Ascending aorta (tissue), 2 donors: ENCODE measurements around the gene SNAP29. TPM values are rescaled to one million over a fixed set of nuclear protein-coding genes. Genes with fewer than 3 reads are reported as not detected.

Source experiments
- DNase-seq, 2 donors: peaks; one replicate each; pipeline ENCODE4 v3.0.0-alpha.2; 2019; ENCODE audit warnings: low spot score in 2 of 2
- H3K27ac ChIP-seq, 2 donors: fragments of 200-600 bp; sonication (generic); one replicate each; pipeline ENCODE4 v1.5.1; 2016 to 2017; ENCODE audit warnings: mild to moderate bottlenecking in 1 of 2
- H3K27me3 ChIP-seq: fragments of 200-600 bp; sonication (generic); one replicate; pipeline ENCODE4 v1.5.1; 2017
- H3K36me3 ChIP-seq, 2 donors: fragments of 200-600 bp; sonication (generic); one replicate each; pipeline ENCODE4 v1.5.1; 2016
- H3K4me1 ChIP-seq, 2 donors: fragments of 200-600 bp; sonication (generic); one replicate each; pipeline ENCODE4 v1.5.1; 2016 to 2017; ENCODE audit warnings: mild to moderate bottlenecking in 1 of 2
- H3K4me3 ChIP-seq, 2 donors: fragments of 200-600 bp; sonication (generic); one replicate each; pipeline ENCODE4 v1.5.1; 2016 to 2017; ENCODE audit warnings: mild to moderate bottlenecking in 1 of 2
- H3K9me3 ChIP-seq, 2 donors: fragments of 200-600 bp; sonication (generic); one replicate each; pipeline ENCODE4 v1.5.1; 2016
- CTCF ChIP-seq, 3 experiments: fragments of 200-600 bp in 2 of 3; fragments of 450-650 bp in 1 of 3; sonication (generic) in 2 of 3; IDR thresholded peaks; one replicate each; pipeline ENCODE4 v1.5.1; 2016 to 2019; ENCODE audit warnings: antibody characterized with exemption in 3 of 3, mild to moderate bottlenecking in 1 of 3, moderate library complexity in 1 of 3
- intact Hi-C: fragments of 100-400 bp; cut with DNase I; formaldehyde crosslinking; loops from one replicate; pipeline ENCODE4 v1.15.1; 2023
- total RNA-seq: library from RNA; depleted of rRNA; stranded (reverse); fragments of >200 nt; gene quantifications from one replicate; pipeline ENCODE4 v1.1.0, GENCODE V29; 2016

Gene SNAP29
- total RNA-seq, 1 donor from 2014 or later: 24.6 TPM

- peaks cover 38 to 45% of the 10 kb centered on the region in 2 donors for H3K36me3 ChIP-seq
- no peak for TF ChIP-seq CTCF (IDR thresholded peaks at IDR 0.05)
These were observed 24.0 kb downstream of the SNAP29 start for GRCh38 chr22:20882855-20883254.

GRCh38 chr22:20884454-20884853 lies 25.6 kb downstream of the SNAP29 start:
- DNase-seq: no peak
- Histone ChIP-seq H3K27me3 (no peaks in the 10 kb centered on the region), H3K36me3 (peaks cover 48 to 61% of the 10 kb centered on the region in 2 donors), H3K9me3 (no peaks in the 10 kb centered on the region), H3K4me3 (no peak overlapping the region), H3K27ac (no peak overlapping the region), H3K4me1 (no peaks in the 10 kb centered on the region)
- no peak for TF ChIP-seq CTCF (IDR thresholded peaks at IDR 0.05)
- intact Hi-C loops: loop anchor here (2.0 kb wide), 1 partner anchor 32 kb away; the partner anchor contains the start of gene CRKL

More at GRCh38 chr22:20882855-20883254, 24.0 kb downstream of the SNAP29 start:
- Histone ChIP-seq H3K9me3 (no peaks in the 10 kb centered on the region), H3K4me1 (no peaks in the 10 kb centered on the region), H3K27ac (no peak overlapping the region), H3K27me3 (no peaks in the 10 kb centered on the region), H3K4me3 (no peak overlapping the region)
- no peak for DNase-seq
- intact Hi-C loops: no loop called here

GRCh38 chr22:20885017-20885556 lies 26.3 kb downstream of the SNAP29 start:
- intact Hi-C loops: loop anchor here (2.0 kb wide), 1 partner anchor 32 kb away; the partner anchor contains the start of gene CRKL
- H3K9me3 ChIP-seq: no peaks in the 10 kb centered on the region
- no peaks in the 10 kb centered on the region for H3K27me3 ChIP-seq
- H3K36me3 ChIP-seq: peaks cover 54 to 67% of the 10 kb centered on the region in 2 donors
- H3K27ac ChIP-seq: peak overlapping the region; percentile 54 to 67
- H3K4me3 ChIP-seq: no peak overlapping the region
- no peak for TF ChIP-seq CTCF (IDR thresholded peaks at IDR 0.05)
- H3K4me1 ChIP-seq: no peaks in the 10 kb centered on the region
- DNase-seq: no peak

GRCh38 chr22:20885557-20886323 lies 26.9 kb downstream of the SNAP29 start:
- Histone ChIP-seq H3K9me3 (no peaks in the 10 kb centered on the region), H3K27me3 (no peaks in the 10 kb centered on the region), H3K4me1 (no peaks in the 10 kb centered on the region), H3K27ac (peak overlapping the region; percentile 54 to 67), H3K36me3 (peaks cover 52 to 69% of the 10 kb centered on the region in 2 donors), H3K4me3 (no peak overlapping the region)
- peak; percentile 72 to 81 (median 72) for TF ChIP-seq CTCF (IDR thresholded peaks at IDR 0.05)
- intact Hi-C loops: loop anchor here (2.0 kb wide), 1 partner anchor 31 kb away; the partner anchor contains the start of gene CRKL
- DNase-seq: peak; percentile 13 to 84

GRCh38 chr22:20887375-20887774 lies 28.6 kb downstream of the SNAP29 start:
- no peak for DNase-seq
- no peaks in the 10 kb centered on the region for H3K4me1 ChIP-seq
- intact Hi-C loops: no loop called here
- H3K27ac ChIP-seq: no peak overlapping the region
- H3K27me3 ChIP-seq: no peaks in the 10 kb centered on the region
- H3K9me3 ChIP-seq: no peaks in the 10 kb centered on the region
- peaks cover 36 to 54% of the 10 kb centered on the region in 2 donors for H3K36me3 ChIP-seq
- H3K4me3 ChIP-seq: no peak overlapping the region
- TF ChIP-seq CTCF (IDR thresholded peaks at IDR 0.05): no peak
